Measurements from ENCODE around the gene FKBP15.

DNA sequence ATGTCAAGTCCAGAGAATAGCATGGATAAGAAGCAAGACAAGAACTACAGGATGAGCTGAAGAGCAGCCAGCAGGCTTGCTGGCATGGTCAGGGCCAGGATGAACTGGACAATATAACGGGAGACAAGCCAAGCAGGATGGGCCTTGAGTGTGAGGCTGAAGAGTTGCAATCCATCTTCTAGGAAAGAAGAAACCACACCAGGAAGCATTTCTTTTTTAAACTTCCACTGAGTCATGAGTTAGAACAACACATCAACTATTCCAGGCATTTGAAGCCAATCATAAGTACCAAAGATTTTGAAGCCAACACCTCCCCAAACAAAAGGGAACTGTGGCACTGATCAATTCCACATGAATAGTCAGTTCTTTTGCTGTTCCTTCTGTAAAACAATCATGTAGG, 43.0 kb downstream of the FKBP15 start:
- TF ChIP-seq SNRNP70 (IDR thresholded peaks at IDR 0.05; ENCODE audit: low read depth, low read length) (no peak), JUND (CRISPR knock-in tag; IDR thresholded peaks at IDR 0.05) (no peak)
- TF ChIP-seq, protein P1, sequence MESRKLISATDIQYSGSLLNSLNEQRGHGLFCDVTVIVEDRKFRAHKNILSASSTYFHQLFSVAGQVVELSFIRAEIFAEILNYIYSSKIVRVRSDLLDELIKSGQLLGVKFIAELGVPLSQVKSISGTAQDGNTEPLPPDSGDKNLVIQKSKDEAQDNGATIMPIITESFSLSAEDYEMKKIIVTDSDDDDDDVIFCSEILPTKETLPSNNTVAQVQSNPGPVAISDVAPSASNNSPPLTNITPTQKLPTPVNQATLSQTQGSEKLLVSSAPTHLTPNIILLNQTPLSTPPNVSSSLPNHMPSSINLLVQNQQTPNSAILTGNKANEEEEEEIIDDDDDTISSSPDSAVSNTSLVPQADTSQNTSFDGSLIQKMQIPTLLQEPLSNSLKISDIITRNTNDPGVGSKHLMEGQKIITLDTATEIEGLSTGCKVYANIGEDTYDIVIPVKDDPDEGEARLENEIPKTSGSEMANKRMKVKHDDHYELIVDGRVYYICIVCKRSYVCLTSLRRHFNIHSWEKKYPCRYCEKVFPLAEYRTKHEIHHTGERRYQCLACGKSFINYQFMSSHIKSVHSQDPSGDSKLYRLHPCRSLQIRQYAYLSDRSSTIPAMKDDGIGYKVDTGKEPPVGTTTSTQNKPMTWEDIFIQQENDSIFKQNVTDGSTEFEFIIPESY (CRISPR knock-in tag; IDR thresholded peaks at IDR 0.05): no peak
- TF ChIP-seq, protein P2, sequence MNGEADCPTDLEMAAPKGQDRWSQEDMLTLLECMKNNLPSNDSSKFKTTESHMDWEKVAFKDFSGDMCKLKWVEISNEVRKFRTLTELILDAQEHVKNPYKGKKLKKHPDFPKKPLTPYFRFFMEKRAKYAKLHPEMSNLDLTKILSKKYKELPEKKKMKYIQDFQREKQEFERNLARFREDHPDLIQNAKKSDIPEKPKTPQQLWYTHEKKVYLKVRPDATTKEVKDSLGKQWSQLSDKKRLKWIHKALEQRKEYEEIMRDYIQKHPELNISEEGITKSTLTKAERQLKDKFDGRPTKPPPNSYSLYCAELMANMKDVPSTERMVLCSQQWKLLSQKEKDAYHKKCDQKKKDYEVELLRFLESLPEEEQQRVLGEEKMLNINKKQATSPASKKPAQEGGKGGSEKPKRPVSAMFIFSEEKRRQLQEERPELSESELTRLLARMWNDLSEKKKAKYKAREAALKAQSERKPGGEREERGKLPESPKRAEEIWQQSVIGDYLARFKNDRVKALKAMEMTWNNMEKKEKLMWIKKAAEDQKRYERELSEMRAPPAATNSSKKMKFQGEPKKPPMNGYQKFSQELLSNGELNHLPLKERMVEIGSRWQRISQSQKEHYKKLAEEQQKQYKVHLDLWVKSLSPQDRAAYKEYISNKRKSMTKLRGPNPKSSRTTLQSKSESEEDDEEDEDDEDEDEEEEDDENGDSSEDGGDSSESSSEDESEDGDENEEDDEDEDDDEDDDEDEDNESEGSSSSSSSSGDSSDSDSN (CRISPR knock-in tag; IDR thresholded peaks at IDR 0.05): no peak
- TF ChIP-seq, protein P3, sequence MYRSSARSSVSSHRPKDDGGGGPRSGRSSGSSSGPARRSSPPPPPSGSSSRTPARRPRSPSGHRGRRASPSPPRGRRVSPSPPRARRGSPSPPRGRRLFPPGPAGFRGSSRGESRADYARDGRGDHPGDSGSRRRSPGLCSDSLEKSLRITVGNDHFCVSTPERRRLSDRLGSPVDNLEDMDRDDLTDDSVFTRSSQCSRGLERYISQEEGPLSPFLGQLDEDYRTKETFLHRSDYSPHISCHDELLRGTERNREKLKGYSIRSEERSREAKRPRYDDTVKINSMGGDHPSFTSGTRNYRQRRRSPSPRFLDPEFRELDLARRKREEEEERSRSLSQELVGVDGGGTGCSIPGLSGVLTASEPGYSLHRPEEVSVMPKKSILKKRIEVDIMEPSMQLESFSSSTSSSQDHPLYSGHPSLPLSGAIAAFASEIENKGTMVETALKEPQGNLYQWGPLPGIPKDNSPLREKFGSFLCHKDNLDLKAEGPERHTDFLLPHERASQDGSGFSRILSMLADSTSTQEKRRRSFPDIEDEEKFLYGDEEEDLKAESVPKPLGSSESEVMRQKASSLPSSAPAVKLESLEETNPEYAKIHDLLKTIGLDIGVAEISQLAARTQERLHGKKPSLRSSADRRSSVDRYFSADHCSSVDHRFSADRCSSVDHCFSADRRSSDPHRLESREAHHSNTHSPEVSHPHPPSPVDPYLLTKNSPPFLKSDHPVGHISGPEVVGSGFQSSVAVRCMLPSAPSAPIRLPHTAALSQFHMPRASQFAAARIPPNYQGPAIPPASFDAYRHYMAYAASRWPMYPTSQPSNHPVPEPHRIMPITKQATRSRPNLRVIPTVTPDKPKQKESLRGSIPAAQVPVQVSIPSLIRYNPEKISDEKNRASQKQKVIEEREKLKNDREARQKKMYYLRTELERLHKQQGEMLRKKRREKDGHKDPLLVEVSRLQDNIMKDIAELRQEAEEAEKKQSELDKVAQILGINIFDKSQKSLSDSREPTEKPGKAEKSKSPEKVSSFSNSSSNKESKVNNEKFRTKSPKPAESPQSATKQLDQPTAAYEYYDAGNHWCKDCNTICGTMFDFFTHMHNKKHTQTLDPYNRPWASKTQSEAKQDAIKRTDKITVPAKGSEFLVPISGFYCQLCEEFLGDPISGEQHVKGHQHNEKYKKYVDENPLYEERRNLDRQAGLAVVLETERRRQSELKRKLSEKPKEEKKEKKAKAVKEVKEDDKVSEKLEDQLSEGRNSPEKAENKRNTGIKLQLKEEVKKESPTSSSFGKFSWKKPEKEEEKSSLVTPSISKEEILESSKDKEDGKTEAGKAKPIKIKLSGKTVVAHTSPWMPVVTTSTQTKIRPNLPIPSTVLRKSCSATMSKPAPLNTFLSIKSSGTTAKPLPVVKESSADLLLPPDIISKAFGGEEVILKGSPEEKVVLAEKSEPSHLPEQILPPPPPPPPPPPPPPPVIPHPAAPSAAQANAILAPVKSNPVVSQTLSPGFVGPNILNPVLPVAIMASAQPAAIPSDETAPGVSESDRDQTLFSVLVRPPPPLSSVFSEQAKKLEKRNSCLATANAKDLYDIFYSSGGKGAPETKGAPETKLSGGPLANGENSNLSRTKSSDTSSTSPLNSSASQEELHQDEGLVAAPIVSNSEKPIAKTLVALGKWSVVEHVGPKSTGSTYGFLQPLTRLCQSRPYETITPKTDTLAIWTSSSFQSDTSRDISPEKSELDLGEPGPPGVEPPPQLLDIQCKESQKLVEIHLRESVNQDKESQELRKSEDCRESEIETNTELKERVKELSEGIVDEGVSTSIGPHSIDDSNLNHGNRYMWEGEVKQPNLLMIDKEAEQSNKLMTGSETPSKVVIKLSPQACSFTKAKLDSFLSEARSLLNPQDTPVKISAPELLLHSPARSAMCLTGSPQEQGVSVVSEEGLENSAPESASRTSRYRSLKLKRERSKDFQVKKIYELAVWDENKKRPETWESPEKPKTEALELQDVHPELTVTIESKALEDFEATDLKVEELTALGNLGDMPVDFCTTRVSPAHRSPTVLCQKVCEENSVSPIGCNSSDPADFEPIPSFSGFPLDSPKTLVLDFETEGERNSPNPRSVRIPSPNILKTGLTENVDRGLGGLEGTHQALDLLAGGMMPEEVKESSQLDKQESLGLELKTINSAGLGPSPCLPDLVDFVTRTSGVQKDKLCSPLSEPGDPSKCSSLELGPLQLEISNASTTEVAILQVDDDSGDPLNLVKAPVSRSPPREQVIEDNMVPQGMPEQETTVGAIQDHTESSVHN (CRISPR knock-in tag; IDR thresholded peaks at IDR 0.05): no peak

Data from HepG2 (cell line).